Amniotic epithelial cell (primary cell): ENCODE measurements around the gene CEP97.

Experiments used
- DNase-seq: peaks from one replicate; pipeline ENCODE4 v3.0.0-alpha.2; 2010; ENCODE audit warnings: low read depth

Gene CEP97

DNA sequence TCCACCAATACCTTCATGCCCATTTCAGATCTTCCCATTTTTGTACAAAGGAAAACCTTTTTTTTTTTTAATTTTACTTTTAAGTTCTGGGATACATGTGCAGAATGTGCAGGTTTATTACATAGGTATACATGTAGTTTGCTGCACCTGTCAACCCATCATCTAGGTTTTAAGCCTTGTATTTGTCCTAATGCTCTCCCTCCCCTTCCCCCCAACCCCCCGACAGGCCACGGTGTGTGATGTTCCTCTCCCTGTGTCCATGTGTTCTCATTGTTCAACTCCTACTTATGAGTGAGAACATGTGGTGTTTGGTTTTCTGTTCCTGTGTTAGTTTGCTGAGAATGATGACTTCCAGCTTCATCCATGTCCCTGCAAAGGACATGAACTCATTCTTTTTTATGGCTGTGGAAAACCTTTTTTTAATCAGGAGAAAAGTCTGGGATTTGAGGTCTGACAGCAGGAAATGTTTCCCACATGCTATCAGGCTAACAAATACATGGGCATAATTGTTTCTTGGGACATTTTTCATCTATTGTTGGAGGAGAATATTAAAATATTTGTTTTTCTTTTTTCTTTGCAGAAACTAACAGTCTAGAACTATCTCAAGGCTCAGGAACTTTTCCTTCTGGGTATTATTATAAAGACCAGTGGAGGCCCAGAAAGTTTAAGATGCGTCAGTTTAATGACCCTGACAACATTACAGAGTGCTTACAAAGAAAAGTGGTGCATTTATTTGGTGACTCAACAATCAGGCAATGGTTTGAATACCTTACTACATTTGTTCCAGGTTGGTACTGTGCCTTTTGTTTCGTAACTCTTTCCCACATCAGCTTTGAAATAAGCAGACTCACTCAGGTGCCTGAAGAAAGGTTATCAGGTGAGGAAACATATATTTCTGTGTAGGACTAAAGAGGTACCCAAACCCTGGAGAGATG, 92.1 kb downstream of the CEP97 start:
- DNase-seq: no peak

DNA sequence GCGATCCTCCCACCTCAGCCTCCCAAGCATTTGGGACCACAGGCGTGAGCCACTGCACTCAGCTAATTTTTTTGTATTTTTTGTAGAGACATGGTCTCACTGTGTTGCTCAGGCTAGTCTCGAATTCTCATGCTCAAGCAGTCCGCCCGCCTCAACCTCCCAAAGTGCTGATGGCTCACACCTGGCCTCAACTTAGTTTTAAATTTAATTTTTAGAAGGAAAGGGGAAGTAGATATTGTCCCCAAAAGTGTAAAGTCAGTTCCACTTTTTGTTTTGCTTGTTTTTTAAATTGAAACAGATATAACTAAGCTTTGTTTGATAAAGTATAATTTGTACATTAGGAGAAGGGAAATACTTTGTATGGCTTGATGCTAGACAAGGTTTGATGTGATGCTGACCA, 93.6 kb downstream of the CEP97 start:
- no peak for DNase-seq

DNA sequence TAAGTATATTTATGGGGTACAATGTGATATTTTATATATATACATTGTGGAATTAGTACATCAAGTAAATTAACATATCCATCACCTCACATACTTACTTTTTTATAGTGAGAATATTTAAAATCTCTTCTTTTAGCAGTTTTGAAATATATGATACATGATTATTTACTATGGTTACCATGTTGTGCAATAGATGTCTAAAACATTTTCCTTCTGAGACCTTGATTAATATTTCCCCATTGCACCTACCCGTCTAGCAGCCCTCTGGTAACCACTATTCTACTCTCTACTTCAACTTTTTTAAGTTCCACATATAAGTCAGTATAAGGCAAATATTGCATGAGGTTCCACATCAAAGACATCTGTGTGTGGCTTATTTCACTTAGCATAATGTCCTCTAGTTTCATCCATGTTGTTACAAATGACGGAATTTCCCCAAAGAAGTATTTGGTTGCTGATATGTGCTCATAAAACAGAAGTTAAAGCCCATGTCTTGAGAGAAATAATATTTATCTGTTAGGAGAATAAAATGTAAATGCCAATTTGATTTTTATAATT, 95.3 kb downstream of the CEP97 start:
- peak; percentile 35 for DNase-seq
